Gastroesophageal sphincter (tissue), 3 donors: ENCODE measurements around the gene GRID1.

Source experiments
- EP300 ChIP-seq: sonication (generic); formaldehyde crosslinking; IDR thresholded peaks from one replicate; pipeline ENCODE4 v1.6.1; 2017; ENCODE audit warnings: antibody characterized with exemption, mild to moderate bottlenecking
- POLR2A ChIP-seq, 2 donors: fragments of 450-650 bp; IDR thresholded peaks; one replicate each; pipeline ENCODE4 v1.6.1; 2017; ENCODE audit warnings: antibody characterized with exemption in 2 of 2, mild to moderate bottlenecking in 2 of 2, moderate library complexity in 1 of 2
- POLR2AphosphoS5 ChIP-seq: sonication (generic); formaldehyde crosslinking; IDR thresholded peaks from one replicate; pipeline ENCODE4 v1.6.1; 2017; ENCODE audit warnings: antibody characterized with exemption
- TF ChIP-seq, protein P1 (sequence below), 4 experiments: fragments of 200-600 bp in 2 of 4; fragments of 450-650 bp in 2 of 4; sonication (generic) in 1 of 4; IDR thresholded peaks; one replicate each; pipeline ENCODE4 v1.5.1; 2017 to 2019; ENCODE audit warnings: antibody characterized with exemption in 4 of 4, mild to moderate bottlenecking in 2 of 4, moderate library complexity in 2 of 4

DNA sequence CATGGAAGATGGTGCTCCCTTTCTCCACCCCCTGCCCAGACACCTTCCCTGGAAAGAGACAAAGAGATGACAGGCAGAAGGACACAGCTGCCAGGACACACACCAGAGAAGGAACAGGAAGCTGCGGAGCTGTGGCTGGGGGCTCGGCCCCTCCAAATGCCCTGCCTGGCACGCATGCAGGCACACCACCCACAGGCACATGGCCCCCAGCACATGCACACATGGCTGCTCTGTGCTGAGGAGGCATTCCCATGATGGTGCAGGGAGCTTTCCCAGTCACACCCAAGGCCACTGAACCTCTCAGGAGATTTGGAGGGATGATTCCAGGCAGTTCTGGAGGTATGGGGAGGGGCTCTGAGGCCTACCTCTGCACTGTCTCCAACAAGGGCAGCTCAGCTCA is 143.3 kb downstream of the GRID1 start:
- TF ChIP-seq, protein P1, sequence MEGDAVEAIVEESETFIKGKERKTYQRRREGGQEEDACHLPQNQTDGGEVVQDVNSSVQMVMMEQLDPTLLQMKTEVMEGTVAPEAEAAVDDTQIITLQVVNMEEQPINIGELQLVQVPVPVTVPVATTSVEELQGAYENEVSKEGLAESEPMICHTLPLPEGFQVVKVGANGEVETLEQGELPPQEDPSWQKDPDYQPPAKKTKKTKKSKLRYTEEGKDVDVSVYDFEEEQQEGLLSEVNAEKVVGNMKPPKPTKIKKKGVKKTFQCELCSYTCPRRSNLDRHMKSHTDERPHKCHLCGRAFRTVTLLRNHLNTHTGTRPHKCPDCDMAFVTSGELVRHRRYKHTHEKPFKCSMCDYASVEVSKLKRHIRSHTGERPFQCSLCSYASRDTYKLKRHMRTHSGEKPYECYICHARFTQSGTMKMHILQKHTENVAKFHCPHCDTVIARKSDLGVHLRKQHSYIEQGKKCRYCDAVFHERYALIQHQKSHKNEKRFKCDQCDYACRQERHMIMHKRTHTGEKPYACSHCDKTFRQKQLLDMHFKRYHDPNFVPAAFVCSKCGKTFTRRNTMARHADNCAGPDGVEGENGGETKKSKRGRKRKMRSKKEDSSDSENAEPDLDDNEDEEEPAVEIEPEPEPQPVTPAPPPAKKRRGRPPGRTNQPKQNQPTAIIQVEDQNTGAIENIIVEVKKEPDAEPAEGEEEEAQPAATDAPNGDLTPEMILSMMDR (IDR thresholded peaks at IDR 0.05) = no peak
- TF ChIP-seq POLR2A (IDR thresholded peaks at IDR 0.05) (no peak), POLR2AphosphoS5 (no peak), EP300 (no peak)
